Testis (tissue), 3 donors: ENCODE results near the gene LRRC36. TPM values are rescaled to one million over a fixed set of nuclear protein-coding genes. Genes with fewer than 3 reads are reported as not detected.
A peak's percentile ranks its signal among the peaks of the same experiment; 100 is the strongest.

Experiments used
- DNase-seq: peaks from one replicate; pipeline ENCODE4 v3.0.0-alpha.2; 2019
- H3K27ac ChIP-seq, 2 donors: fragments of 200-600 bp; sonication (generic); one replicate each; pipeline ENCODE4 v1.5.1; 2019
- H3K27me3 ChIP-seq: fragments of 200-600 bp; sonication (generic); one replicate; pipeline ENCODE4 v1.5.1; 2019
- H3K36me3 ChIP-seq: fragments of 200-600 bp; sonication (generic); one replicate; pipeline ENCODE4 v1.5.1; 2017; ENCODE audit warnings: low read depth; ENCODE audit errors: missing control alignments
- H3K4me1 ChIP-seq: fragments of 200-600 bp; sonication (generic); one replicate; pipeline ENCODE4 v1.5.1; 2019
- H3K4me3 ChIP-seq, 2 donors: fragments of 200-600 bp; sonication (generic); one replicate each; pipeline ENCODE4 v1.5.1; 2017 to 2019
- H3K9me3 ChIP-seq: fragments of 200-600 bp; sonication (generic); one replicate; pipeline ENCODE4 v1.5.1; 2017
- CTCF ChIP-seq, 3 experiments: fragments of 450-650 bp in 2 of 3; fragments of 200-600 bp in 1 of 3; sonication (generic) in 1 of 3; IDR thresholded peaks; one replicate each; pipeline ENCODE4 v1.5.1; 2016 to 2019; ENCODE audit warnings: antibody characterized with exemption in 3 of 3, mild to moderate bottlenecking in 2 of 3, moderate library complexity in 1 of 3
- POLR2A ChIP-seq: fragments of 450-650 bp; IDR thresholded peaks from one replicate; pipeline ENCODE4 v1.6.1; 2017; ENCODE audit warnings: antibody characterized with exemption, mild to moderate bottlenecking, moderate library complexity
- whole genome bisulfite sequencing, 2 donors: methylation state at CpG; one replicate each; pipeline ENCODE4 v1.1.5; 2018; 5-methylcytosine and 5-hydroxymethylcytosine counted together
- intact Hi-C: fragments of 100-400 bp; cut with DNase I; formaldehyde crosslinking; loops from one replicate; pipeline ENCODE4 v1.15.1; 2023; ENCODE audit warnings: low total_unique reads
- polyA plus RNA-seq: library from polyadenylated mRNA; stranded (reverse); fragments of 350-450 nt; fragmentation: Illumina TruSeq; extraction: RNeasy Lipid Tissue Mini Kit (QIAGEN cat#74804); gene quantifications from one replicate; pipeline ENCODE4 v1.2.3, GENCODE V29; 2014; ENCODE audit warnings: low read depth, low replicate concordance; ENCODE audit not compliant: insufficient read depth
- total RNA-seq, 2 donors: library from RNA; depleted of rRNA; stranded (reverse); fragments of >200 nt; gene quantifications; one replicate each; pipeline ENCODE4 v1.2.3, GENCODE V29; 2016

The LRRC36 gene
- total and polyA plus RNA-seq, 3 donors from 2014 or later, result 28.3 to 94.5 (median 40.9) TPM

GRCh38 chr16:67405336-67405735 is 78.7 kb downstream of the LRRC36 start:
- H3K27me3 ChIP-seq, result no peaks in the 10 kb centered on the region
- intact Hi-C loops, result no loop called here
- H3K36me3 ChIP-seq, result no peaks in the 10 kb centered on the region
- no peak overlapping the region for H3K4me3 ChIP-seq
- TF ChIP-seq CTCF (IDR thresholded peaks at IDR 0.05) (no peak), POLR2A (no peak)
- no peaks in the 10 kb centered on the region for H3K9me3 ChIP-seq
- no peak for DNase-seq
- 95 to 97% methylated on average over 8 of the region's 8 CpGs for WGBS, 2 donors
- H3K27ac ChIP-seq, result no peak overlapping the region
- peaks cover 6% of the 10 kb centered on the region for H3K4me1 ChIP-seq

GRCh38 chr16:67406111-67406971 is 79.7 kb downstream of the LRRC36 start:
- no peak for DNase-seq
- H3K27ac ChIP-seq, result peak overlapping the region in 1 of 2 donors; percentile 13
- no peak overlapping the region for H3K4me3 ChIP-seq
- WGBS, 2 donors, result 65 to 66% methylated on average over 15 to 18 of the region's 18 CpGs
- H3K36me3 ChIP-seq, result no peaks in the 10 kb centered on the region
- intact Hi-C loops, result no loop called here
- TF ChIP-seq CTCF (IDR thresholded peaks at IDR 0.05), result no peak
- no peak for TF ChIP-seq POLR2A
- no peaks in the 10 kb centered on the region for H3K27me3 ChIP-seq
- H3K4me1 ChIP-seq, result peaks cover 6% of the 10 kb centered on the region
- no peaks in the 10 kb centered on the region for H3K9me3 ChIP-seq

GRCh38 chr16:67407176-67407787 is 80.7 kb downstream of the LRRC36 start:
- Histone ChIP-seq H3K9me3 (no peaks in the 10 kb centered on the region), H3K27me3 (no peaks in the 10 kb centered on the region), H3K27ac (no peak overlapping the region), H3K4me3 (no peak overlapping the region), H3K36me3 (no peaks in the 10 kb centered on the region), H3K4me1 (peaks cover 6% of the 10 kb centered on the region)
- intact Hi-C loops, result no loop called here
- WGBS, 2 donors, result 89 to 92% methylated on average over 7 of the region's 7 CpGs
- no peak for TF ChIP-seq POLR2A
- no peak for TF ChIP-seq CTCF (IDR thresholded peaks at IDR 0.05)
- no peak for DNase-seq

- H3K4me3 ChIP-seq, result no peak overlapping the region
- 81 to 87% methylated on average over 6 of the region's 6 CpGs for WGBS, 2 donors
- H3K27ac ChIP-seq, result no peak overlapping the region
- TF ChIP-seq POLR2A (no peak), CTCF (IDR thresholded peaks at IDR 0.05) (no peak)
- intact Hi-C loops, result no loop called here
- peaks cover 6% of the 10 kb centered on the region for H3K4me1 ChIP-seq
- no peak for DNase-seq
- no peaks in the 10 kb centered on the region for H3K36me3 ChIP-seq
- no peaks in the 10 kb centered on the region for H3K9me3 ChIP-seq
- no peaks in the 10 kb centered on the region for H3K27me3 ChIP-seq
Observed at GRCh38 chr16:67407788-67408452, 81.3 kb downstream of the LRRC36 start.
